ENCODE results near the gene KIT.

Gene KIT

GRCh38 chr4:54726907-54727306 lies 69.2 kb downstream of the KIT start:
- H3K9ac ChIP-seq (ENCODE audit: low read length), result no peak overlapping the region
- H3K36me3 ChIP-seq (ENCODE audit: control insufficient read depth, insufficient read depth, low read length), result peaks cover 10% of the 10 kb centered on the region; the same call in 1 of the 2 replicates
- H3K27me3 ChIP-seq (ENCODE audit: control insufficient read depth, insufficient read depth, low read length), result no peaks in the 10 kb centered on the region
- no peaks in the 10 kb centered on the region for H3K9me3 ChIP-seq (ENCODE audit: control insufficient read depth, insufficient read depth, low read depth, low read length)
- H3K27ac ChIP-seq (ENCODE audit: low read depth, low read length), result no peak overlapping the region
- no peak overlapping the region for H3K4me3 ChIP-seq (ENCODE audit: low read depth, low read length)
- H3K4me1 ChIP-seq (ENCODE audit: control insufficient read depth, insufficient read depth, low read length), result peaks cover 8% of the 10 kb centered on the region; the same call in 1 of the 2 replicates

GRCh38 chr4:54727346-54727745 lies 69.6 kb downstream of the KIT start:
- Histone ChIP-seq H3K36me3 (ENCODE audit: control insufficient read depth, insufficient read depth, low read length) (peaks cover 10% of the 10 kb centered on the region; the same call in 1 of the 2 replicates), H3K27me3 (ENCODE audit: control insufficient read depth, insufficient read depth, low read length) (no peaks in the 10 kb centered on the region), H3K9me3 (ENCODE audit: control insufficient read depth, insufficient read depth, low read depth, low read length) (no peaks in the 10 kb centered on the region), H3K4me1 (ENCODE audit: control insufficient read depth, insufficient read depth, low read length) (peaks cover 8% of the 10 kb centered on the region; the same call in 1 of the 2 replicates), H3K9ac (ENCODE audit: low read length) (no peak overlapping the region), H3K4me3 (ENCODE audit: low read depth, low read length) (no peak overlapping the region), H3K27ac (ENCODE audit: low read depth, low read length) (no peak overlapping the region)

- H3K27ac ChIP-seq (ENCODE audit: low read depth, low read length), result no peak overlapping the region
- peaks cover 13% of the 10 kb centered on the region for H3K36me3 ChIP-seq (ENCODE audit: control insufficient read depth, insufficient read depth, low read length)
- H3K4me3 ChIP-seq (ENCODE audit: low read depth, low read length), result no peak overlapping the region
- H3K9ac ChIP-seq (ENCODE audit: low read length), result no peak overlapping the region
- no peaks in the 10 kb centered on the region for H3K9me3 ChIP-seq (ENCODE audit: control insufficient read depth, insufficient read depth, low read depth, low read length)
- H3K27me3 ChIP-seq (ENCODE audit: control insufficient read depth, insufficient read depth, low read length), result no peaks in the 10 kb centered on the region
- peaks cover 8% of the 10 kb centered on the region; the same call in 1 of the 2 replicates for H3K4me1 ChIP-seq (ENCODE audit: control insufficient read depth, insufficient read depth, low read length)
Observed at GRCh38 chr4:54728368-54728767, 70.6 kb downstream of the KIT start.

GRCh38 chr4:54729256-54729655 lies 71.5 kb downstream of the KIT start:
- no peak overlapping the region for H3K27ac ChIP-seq (ENCODE audit: low read depth, low read length)
- no peak overlapping the region for H3K4me3 ChIP-seq (ENCODE audit: low read depth, low read length)
- no peaks in the 10 kb centered on the region for H3K9me3 ChIP-seq (ENCODE audit: control insufficient read depth, insufficient read depth, low read depth, low read length)
- H3K27me3 ChIP-seq (ENCODE audit: control insufficient read depth, insufficient read depth, low read length), result no peaks in the 10 kb centered on the region
- peaks cover 13% of the 10 kb centered on the region for H3K36me3 ChIP-seq (ENCODE audit: control insufficient read depth, insufficient read depth, low read length)
- H3K4me1 ChIP-seq (ENCODE audit: control insufficient read depth, insufficient read depth, low read length), result peaks cover 8% of the 10 kb centered on the region; the same call in 1 of the 2 replicates
- H3K9ac ChIP-seq (ENCODE audit: low read length), result no peak overlapping the region

GRCh38 chr4:54730581-54730980 lies 72.8 kb downstream of the KIT start:
- H3K4me1 ChIP-seq (ENCODE audit: control insufficient read depth, insufficient read depth, low read length), result peaks cover 8% of the 10 kb centered on the region; the same call in 1 of the 2 replicates
- no peaks in the 10 kb centered on the region for H3K27me3 ChIP-seq (ENCODE audit: control insufficient read depth, insufficient read depth, low read length)
- H3K36me3 ChIP-seq (ENCODE audit: control insufficient read depth, insufficient read depth, low read length), result peaks cover 13% of the 10 kb centered on the region
- no peak overlapping the region for H3K4me3 ChIP-seq (ENCODE audit: low read depth, low read length)
- H3K9ac ChIP-seq (ENCODE audit: low read length), result no peak overlapping the region
- no peaks in the 10 kb centered on the region for H3K9me3 ChIP-seq (ENCODE audit: control insufficient read depth, insufficient read depth, low read depth, low read length)
- H3K27ac ChIP-seq (ENCODE audit: low read depth, low read length), result no peak overlapping the region

DNA sequence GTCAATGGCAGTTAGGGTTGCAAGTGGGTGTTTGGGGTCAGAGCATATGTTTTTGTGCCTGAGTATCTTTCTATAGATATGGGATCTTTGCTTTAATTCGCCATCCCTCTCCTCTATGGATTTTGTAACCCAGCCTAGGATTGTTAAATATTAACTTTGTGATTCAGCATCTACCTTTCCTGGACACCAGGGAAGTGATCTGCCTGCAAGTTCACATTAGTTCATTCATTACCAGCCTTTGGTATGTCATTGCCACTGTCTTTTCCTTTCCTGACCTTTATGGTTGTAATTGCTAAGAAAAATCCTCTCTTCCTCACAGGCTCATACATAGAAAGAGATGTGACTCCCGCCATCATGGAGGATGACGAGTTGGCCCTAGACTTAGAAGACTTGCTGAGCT lies 73.8 kb downstream of the KIT start:
- no peak overlapping the region for H3K9ac ChIP-seq (ENCODE audit: low read length)
- peaks cover 13% of the 10 kb centered on the region for H3K36me3 ChIP-seq (ENCODE audit: control insufficient read depth, insufficient read depth, low read length)
- H3K9me3 ChIP-seq (ENCODE audit: control insufficient read depth, insufficient read depth, low read depth, low read length), result no peaks in the 10 kb centered on the region
- H3K27ac ChIP-seq (ENCODE audit: low read depth, low read length), result no peak overlapping the region
- H3K27me3 ChIP-seq (ENCODE audit: control insufficient read depth, insufficient read depth, low read length), result no peaks in the 10 kb centered on the region
- no peak overlapping the region for H3K4me3 ChIP-seq (ENCODE audit: low read depth, low read length)
- peaks cover 6% of the 10 kb centered on the region; the same call in 1 of the 2 replicates for H3K4me1 ChIP-seq (ENCODE audit: control insufficient read depth, insufficient read depth, low read length)

GRCh38 chr4:54731976-54732375 lies 74.2 kb downstream of the KIT start:
- no peak overlapping the region for H3K4me3 ChIP-seq (ENCODE audit: low read depth, low read length)
- no peaks in the 10 kb centered on the region for H3K9me3 ChIP-seq (ENCODE audit: control insufficient read depth, insufficient read depth, low read depth, low read length)
- peaks cover 18% of the 10 kb centered on the region for H3K36me3 ChIP-seq (ENCODE audit: control insufficient read depth, insufficient read depth, low read length)
- peaks cover 1% of the 10 kb centered on the region; the same call in 1 of the 2 replicates for H3K4me1 ChIP-seq (ENCODE audit: control insufficient read depth, insufficient read depth, low read length)
- no peak overlapping the region for H3K27ac ChIP-seq (ENCODE audit: low read depth, low read length)
- no peaks in the 10 kb centered on the region for H3K27me3 ChIP-seq (ENCODE audit: control insufficient read depth, insufficient read depth, low read length)
- no peak overlapping the region for H3K9ac ChIP-seq (ENCODE audit: low read length)

DNA sequence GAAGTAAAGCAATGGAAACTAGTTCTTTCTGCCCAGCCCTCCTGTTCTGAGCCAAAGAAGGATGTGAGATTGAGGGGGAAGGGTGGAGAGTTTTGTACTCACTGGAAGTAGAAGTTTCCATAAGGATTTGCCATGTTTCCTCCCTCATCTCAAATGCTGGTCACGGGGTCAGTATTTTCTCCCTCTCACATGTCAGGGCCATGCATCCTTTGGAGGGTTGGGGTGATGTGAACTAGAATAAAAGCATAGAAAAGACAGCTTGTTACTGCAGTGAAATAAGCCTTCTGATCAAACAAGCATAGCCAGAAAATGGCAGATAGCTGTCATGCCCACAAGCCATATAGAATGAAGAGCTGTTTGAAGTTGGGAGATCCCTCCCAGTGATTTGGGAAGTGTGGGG lies 79.7 kb downstream of the KIT start:
- H3K9ac ChIP-seq (ENCODE audit: low read length), result no peak overlapping the region

GRCh38 chr4:54741202-54741601 lies 83.4 kb downstream of the KIT start:
- H3K4me1 ChIP-seq (ENCODE audit: control insufficient read depth, insufficient read depth, low read length), result peaks cover 22% of the 10 kb centered on the region
- H3K9ac ChIP-seq (ENCODE audit: low read length), result no peak overlapping the region
- H3K27ac ChIP-seq (ENCODE audit: low read depth, low read length), result no peak overlapping the region
- H3K4me3 ChIP-seq (ENCODE audit: low read depth, low read length), result no peak overlapping the region
- peaks cover 19% of the 10 kb centered on the region; the same call in 1 of the 2 replicates for H3K36me3 ChIP-seq (ENCODE audit: control insufficient read depth, insufficient read depth, low read length)
- peaks cover 11% of the 10 kb centered on the region for H3K9me3 ChIP-seq (ENCODE audit: control insufficient read depth, insufficient read depth, low read depth, low read length)
- no peaks in the 10 kb centered on the region for H3K27me3 ChIP-seq (ENCODE audit: control insufficient read depth, insufficient read depth, low read length)

More for the DNA sequence above, 79.7 kb downstream of the KIT start:
- Histone ChIP-seq H3K4me3 (ENCODE audit: low read depth, low read length) (no peak overlapping the region), H3K4me1 (ENCODE audit: control insufficient read depth, insufficient read depth, low read length) (peaks cover 12% of the 10 kb centered on the region), H3K27ac (ENCODE audit: low read depth, low read length) (no peak overlapping the region), H3K9me3 (ENCODE audit: control insufficient read depth, insufficient read depth, low read depth, low read length) (no peaks in the 10 kb centered on the region), H3K27me3 (ENCODE audit: control insufficient read depth, insufficient read depth, low read length) (no peaks in the 10 kb centered on the region), H3K36me3 (ENCODE audit: control insufficient read depth, insufficient read depth, low read length) (peaks cover 22% of the 10 kb centered on the region)

DNA sequence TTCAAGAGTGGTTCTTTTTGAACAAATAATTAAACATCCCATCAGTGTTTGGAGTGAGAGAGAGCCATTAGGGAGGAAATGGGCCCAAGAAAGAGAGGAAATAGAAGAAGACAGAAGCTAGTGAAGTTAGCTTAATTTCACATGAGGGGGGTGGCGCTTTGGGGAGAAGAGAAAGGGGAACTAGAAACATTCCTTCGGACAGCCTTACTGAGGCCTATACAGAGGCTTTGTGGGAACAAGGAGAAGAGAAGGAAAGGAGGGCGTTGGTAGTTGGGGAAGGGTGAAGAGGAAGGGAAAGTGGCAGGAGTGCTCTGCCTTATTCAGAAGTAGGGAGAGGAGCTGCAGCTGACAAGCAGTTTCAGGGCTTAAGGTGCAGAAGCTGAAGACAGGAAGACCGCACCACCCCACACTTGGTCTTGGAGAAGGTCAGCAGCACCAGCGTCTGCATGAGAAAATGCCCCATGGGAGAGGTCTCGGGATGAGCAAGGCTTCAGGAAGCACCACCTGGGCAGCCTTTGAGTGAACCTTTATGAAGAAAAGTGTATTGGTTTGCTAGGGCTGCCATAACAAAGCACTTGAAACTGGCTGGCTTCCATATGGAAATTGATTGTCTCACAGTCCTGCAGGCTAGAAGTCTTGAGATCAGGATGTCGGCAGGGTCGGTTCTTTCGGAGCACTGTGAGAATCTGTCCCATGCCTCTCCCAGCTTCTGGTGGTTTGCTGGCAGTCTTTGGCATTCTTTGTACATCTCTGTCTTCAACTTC lies 85.1 kb downstream of the KIT start:
- Histone ChIP-seq H3K27me3 (ENCODE audit: control insufficient read depth, insufficient read depth, low read length) (no peaks in the 10 kb centered on the region), H3K36me3 (ENCODE audit: control insufficient read depth, insufficient read depth, low read length) (peaks cover 8% of the 10 kb centered on the region), H3K9me3 (ENCODE audit: control insufficient read depth, insufficient read depth, low read depth, low read length) (peaks cover 24% of the 10 kb centered on the region), H3K27ac (ENCODE audit: low read depth, low read length) (no peak overlapping the region), H3K9ac (ENCODE audit: low read length) (no peak overlapping the region), H3K4me1 (ENCODE audit: control insufficient read depth, insufficient read depth, low read length) (peaks cover 22% of the 10 kb centered on the region), H3K4me3 (ENCODE audit: low read depth, low read length) (no peak overlapping the region)

GRCh38 chr4:54743562-54743961 lies 85.8 kb downstream of the KIT start:
- no peak overlapping the region for H3K27ac ChIP-seq (ENCODE audit: low read depth, low read length)

More at GRCh38 chr4:54743562-54743961, 85.8 kb downstream of the KIT start:
- Histone ChIP-seq H3K27me3 (ENCODE audit: control insufficient read depth, insufficient read depth, low read length) (no peaks in the 10 kb centered on the region), H3K4me1 (ENCODE audit: control insufficient read depth, insufficient read depth, low read length) (peaks cover 22% of the 10 kb centered on the region), H3K9me3 (ENCODE audit: control insufficient read depth, insufficient read depth, low read depth, low read length) (peaks cover 27% of the 10 kb centered on the region), H3K4me3 (ENCODE audit: low read depth, low read length) (no peak overlapping the region), H3K9ac (ENCODE audit: low read length) (no peak overlapping the region), H3K36me3 (ENCODE audit: control insufficient read depth, insufficient read depth, low read length) (peaks cover 3% of the 10 kb centered on the region; the same call in 1 of the 2 replicates)

Data from HUES6 (cell line).